GM06990 (cell line): ENCODE measurements around the gene RGS19.

Source experiments
- DNase-seq: peaks from one replicate; pipeline ENCODE4 v3.0.0-alpha.2; 2011; ENCODE audit not compliant: insufficient read length; ENCODE audit errors: extremely low read depth
- H3K27me3 ChIP-seq: replicated peaks from 2 replicates; pipeline ENCODE4 v1.6.0; 2011; ENCODE audit warnings: low read length; ENCODE audit not compliant: control insufficient read depth, insufficient read depth
- H3K36me3 ChIP-seq: 2 replicates; pipeline ENCODE4 v1.5.1; 2011; ENCODE audit warnings: low read length; ENCODE audit not compliant: control insufficient read depth, insufficient read depth
- H3K4me3 ChIP-seq: replicated peaks from 2 replicates; pipeline ENCODE4 v1.5.1; 2011; ENCODE audit warnings: low read depth, mild to moderate bottlenecking, control low read depth, low read length
- TF ChIP-seq, protein P1 (sequence below): IDR thresholded peaks from 2 replicates; pipeline ENCODE4 v1.5.1; 2011; ENCODE audit warnings: low read length, control low read depth, mild to moderate bottlenecking, inconsistent platforms; ENCODE audit not compliant: insufficient read depth, poor library complexity, severe bottlenecking

RGS19 gene

DNA sequence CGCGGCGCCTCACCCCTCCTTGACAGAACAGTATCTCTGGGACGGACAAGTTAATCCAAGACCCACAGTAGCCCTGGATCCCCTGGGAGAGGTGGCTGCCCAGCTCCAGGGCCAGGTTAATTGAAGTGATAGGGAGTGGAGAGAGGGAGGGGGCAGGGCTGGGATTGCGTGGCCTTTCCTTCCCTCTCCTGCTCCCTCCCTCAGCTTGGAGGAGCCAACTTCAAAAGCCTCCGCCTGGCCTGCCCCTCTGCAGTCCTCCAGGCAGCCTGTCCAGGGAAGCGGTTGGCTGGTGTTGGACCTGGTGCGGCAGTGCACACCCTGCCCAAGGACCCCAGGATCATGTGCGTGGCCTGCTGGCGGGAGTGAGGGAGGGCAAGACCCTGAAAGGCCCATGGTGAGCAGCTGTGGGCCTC is 43.4 kb downstream of the RGS19 start, which contains the start of gene C20orf204:
Gene C20orf204, plus strand, starts transcription at position 250 of the 413 bp plus-strand sequence. Its CDS starts 142 bp downstream, at position 392.
- Histone ChIP-seq H3K4me3 (no peak within 1 kb of the TSS), H3K27me3 (no peaks in the 10 kb centered on the region), H3K36me3 (peaks cover 5% of the 10 kb centered on the region)
- TF ChIP-seq, protein P1, sequence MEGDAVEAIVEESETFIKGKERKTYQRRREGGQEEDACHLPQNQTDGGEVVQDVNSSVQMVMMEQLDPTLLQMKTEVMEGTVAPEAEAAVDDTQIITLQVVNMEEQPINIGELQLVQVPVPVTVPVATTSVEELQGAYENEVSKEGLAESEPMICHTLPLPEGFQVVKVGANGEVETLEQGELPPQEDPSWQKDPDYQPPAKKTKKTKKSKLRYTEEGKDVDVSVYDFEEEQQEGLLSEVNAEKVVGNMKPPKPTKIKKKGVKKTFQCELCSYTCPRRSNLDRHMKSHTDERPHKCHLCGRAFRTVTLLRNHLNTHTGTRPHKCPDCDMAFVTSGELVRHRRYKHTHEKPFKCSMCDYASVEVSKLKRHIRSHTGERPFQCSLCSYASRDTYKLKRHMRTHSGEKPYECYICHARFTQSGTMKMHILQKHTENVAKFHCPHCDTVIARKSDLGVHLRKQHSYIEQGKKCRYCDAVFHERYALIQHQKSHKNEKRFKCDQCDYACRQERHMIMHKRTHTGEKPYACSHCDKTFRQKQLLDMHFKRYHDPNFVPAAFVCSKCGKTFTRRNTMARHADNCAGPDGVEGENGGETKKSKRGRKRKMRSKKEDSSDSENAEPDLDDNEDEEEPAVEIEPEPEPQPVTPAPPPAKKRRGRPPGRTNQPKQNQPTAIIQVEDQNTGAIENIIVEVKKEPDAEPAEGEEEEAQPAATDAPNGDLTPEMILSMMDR = no peak
- no peak for DNase-seq

DNA sequence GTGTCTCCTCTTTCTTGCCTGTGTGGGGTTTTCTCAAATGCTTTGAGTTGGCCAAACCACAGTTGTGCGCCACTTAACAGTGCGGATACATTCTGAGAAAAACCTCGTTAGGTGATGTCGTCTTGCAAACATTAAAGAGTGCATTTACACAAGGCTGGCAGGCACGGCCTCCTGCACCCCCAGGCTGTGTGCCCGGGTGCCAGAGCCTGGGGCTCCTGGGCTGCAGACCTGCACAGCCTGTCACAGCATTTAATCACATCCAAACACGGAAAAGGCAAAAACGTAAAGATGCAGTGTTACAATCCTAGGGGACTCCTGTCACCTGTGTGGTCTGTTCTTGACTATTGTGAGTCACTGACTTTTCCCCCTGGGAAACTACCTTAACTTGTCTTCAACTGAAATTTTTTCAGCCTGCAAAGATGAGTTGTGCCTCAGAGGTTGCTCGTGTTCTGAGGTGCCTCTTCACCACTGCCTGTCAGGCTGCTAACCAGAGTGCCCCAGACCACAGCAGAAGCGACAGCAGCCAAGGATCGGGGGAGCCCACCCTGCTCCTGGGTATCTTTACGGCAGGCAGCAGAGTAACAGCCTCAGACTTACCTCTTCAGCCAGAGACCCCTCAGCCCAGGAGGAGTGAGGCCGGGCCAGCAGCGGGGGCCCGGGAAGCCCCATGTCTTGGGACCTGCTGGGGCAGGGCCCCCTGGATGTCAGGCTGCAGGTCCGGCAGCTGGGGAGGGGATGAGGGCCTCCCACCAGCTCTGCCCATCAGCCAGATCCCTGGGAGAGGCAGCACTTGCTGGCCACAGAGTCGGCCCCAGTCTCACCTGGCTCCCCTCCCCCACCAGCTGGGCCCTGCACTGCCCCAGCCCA is 44.0 kb downstream of the RGS19 start:
- peaks cover 9% of the 10 kb centered on the region for H3K36me3 ChIP-seq
- no peaks in the 10 kb centered on the region for H3K27me3 ChIP-seq
- TF ChIP-seq, protein P1 = no peak
- no peak overlapping the region for H3K4me3 ChIP-seq
- DNase-seq = peak; percentile 69

DNA sequence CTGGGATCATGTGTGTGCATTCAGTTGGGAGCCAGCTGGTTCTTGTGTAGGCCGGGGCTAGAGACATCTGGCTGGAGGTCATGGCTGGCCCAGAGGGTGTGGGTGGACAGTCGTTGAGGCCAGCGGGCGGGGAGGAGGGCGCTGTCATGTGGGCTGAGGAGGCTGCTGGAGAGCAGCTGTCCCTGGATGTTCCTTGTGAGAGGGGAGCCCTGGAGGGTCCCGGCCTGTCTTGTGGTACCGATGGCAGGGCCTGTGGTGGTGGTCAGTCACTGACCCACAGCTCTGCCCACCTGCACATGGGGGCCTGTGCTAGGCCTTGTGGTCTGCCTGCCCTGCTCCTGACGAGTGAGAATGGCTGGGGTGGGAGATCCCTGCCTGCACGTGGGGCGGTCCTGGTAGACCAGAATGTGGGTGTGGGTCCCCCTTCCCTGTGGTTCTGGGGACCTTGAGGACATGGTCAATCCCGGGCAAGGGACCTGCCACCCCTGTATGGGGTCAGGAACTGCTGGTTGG is 45.3 kb downstream of the RGS19 start:
- TF ChIP-seq, protein P1 = no peak
- H3K27me3 ChIP-seq = no peaks in the 10 kb centered on the region
- DNase-seq = no peak
- no peak overlapping the region for H3K4me3 ChIP-seq
- peaks cover 15% of the 10 kb centered on the region for H3K36me3 ChIP-seq

DNA sequence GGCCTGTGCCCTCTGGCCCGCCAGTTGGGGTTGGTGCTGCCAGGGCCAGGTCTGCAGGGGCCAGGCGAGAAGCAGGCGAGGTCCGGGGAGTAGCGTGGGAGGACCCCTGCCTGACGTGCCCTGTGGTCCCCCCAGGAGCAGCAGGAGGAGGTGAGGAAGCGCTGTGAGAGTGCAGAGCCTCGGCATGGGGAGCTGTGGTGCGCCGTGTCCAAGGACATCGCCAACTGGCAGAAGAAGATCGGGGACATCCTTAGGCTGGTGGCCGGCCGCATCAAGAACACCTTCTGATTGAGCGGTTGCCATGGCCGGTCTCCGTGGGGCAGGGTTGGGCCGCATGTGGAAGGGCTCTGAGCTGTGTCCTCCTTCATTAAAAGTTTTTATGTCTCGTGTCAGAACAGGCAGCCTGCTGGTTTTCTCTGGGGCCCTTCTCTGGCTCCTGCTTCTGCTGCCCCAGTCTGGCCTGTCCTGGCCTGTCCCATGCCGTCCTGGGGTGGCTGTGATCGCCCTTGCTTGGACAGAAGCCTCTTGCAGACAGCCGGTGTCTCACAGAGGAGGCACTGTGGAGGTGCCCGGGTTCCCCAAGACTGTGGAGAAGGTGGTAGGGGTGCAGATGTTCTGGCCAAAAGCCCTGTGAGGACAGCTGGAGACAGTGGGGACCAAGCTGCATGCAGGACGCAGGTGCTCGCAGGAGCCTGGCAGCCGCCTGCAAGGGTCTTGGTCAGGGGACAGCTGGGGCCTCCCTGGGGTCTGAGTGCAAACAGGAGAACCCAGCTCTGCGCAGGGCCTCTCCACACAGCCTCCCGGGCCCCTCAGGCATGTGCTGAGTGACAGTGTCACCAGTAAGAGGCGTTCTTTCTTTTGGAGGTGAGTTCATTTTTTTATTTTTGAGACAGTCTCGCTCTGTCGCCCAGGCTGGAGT is 46.4 kb downstream of the RGS19 start:
- peaks cover 21% of the 10 kb centered on the region for H3K36me3 ChIP-seq
- no peak overlapping the region for H3K4me3 ChIP-seq
- TF ChIP-seq, protein P1 = no peak
- no peak for DNase-seq
- H3K27me3 ChIP-seq = no peaks in the 10 kb centered on the region

DNA sequence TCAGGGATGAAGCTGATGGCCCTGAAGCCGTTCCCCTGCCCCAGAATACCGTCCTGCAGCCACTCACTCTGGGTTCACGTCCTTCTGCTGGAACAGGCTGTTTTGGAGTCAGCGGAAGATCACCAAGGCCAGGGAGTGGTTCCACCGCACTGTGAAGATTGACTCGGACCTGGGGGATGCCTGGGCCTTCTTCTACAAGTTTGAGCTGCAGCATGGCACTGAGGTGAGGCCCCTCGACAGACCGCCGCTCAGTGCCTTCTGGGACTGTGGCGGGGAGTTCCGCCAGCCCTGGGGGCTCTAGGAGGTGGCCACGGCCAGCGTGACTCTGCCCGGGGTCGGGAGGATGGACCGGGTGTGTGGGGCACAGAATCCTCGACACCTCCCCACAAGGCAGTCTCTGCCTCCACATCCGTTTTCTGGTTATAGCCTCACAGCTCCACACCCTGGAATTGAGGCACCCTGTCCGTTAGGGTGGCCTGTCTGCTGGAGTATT is 47.5 kb downstream of the RGS19 start:
- no peak for DNase-seq
- Histone ChIP-seq H3K36me3 (peaks cover 32% of the 10 kb centered on the region), H3K4me3 (no peak overlapping the region), H3K27me3 (no peaks in the 10 kb centered on the region)
- TF ChIP-seq, protein P1 = no peak
